ENCODE results near the gene ADI1.
"Not testable (repeated sequence)": the region's sequence is repeated elsewhere in the genome, so short reads cannot be mapped to it uniquely, and the experiment has no call there.

Gene ADI1

GRCh38 chr2:3529316-3530025 is 10.1 kb upstream of the ADI1 start:
- Histone ChIP-seq H3K9ac (ENCODE audit: low read length in 2 of 2) (no peak overlapping the region), H3K4me3 (ENCODE audit: low read length in 2 of 2) (no peak overlapping the region), H3K36me3 (ENCODE audit: control insufficient read depth in 2 of 2, insufficient read depth in 2 of 2, low read length in 2 of 2) (peaks cover 0 to 4% of the 10 kb centered on the region in 2 donors), H3K4me1 (ENCODE audit: control insufficient read depth, insufficient read depth, low read length) (peaks cover 23% of the 10 kb centered on the region), H3K27me3 (ENCODE audit: control insufficient read depth in 1 of 2, insufficient read depth in 2 of 2, low read length in 2 of 2) (no peaks in the 10 kb centered on the region), H3K9me3 (ENCODE audit: control insufficient read depth in 2 of 2, low read length in 2 of 2) (no peaks in the 10 kb centered on the region), H3K27ac (ENCODE audit: low read length) (no peak overlapping the region)

- Histone ChIP-seq H3K4me3 (ENCODE audit: low read length in 2 of 2) (no peak overlapping the region), H3K27ac (ENCODE audit: low read length) (no peak overlapping the region), H3K9me3 (ENCODE audit: control insufficient read depth in 2 of 2, low read length in 2 of 2) (no peaks in the 10 kb centered on the region), H3K4me1 (ENCODE audit: control insufficient read depth, insufficient read depth, low read length) (peaks cover 26% of the 10 kb centered on the region), H3K9ac (ENCODE audit: low read length in 2 of 2) (no peak overlapping the region), H3K36me3 (ENCODE audit: control insufficient read depth in 2 of 2, insufficient read depth in 2 of 2, low read length in 2 of 2) (peaks cover 0 to 3% of the 10 kb centered on the region in 2 donors), H3K27me3 (ENCODE audit: control insufficient read depth in 1 of 2, insufficient read depth in 2 of 2, low read length in 2 of 2) (no peaks in the 10 kb centered on the region)
These were observed 8.8 kb upstream of the ADI1 start for GRCh38 chr2:3527886-3528785.

- H3K4me3 ChIP-seq (ENCODE audit: low read length in 2 of 2) = no peak overlapping the region
- no peak overlapping the region for H3K27ac ChIP-seq (ENCODE audit: low read length)
- H3K27me3 ChIP-seq (ENCODE audit: control insufficient read depth in 1 of 2, insufficient read depth in 2 of 2, low read length in 2 of 2) = no peaks in the 10 kb centered on the region
- no peak overlapping the region for H3K9ac ChIP-seq (ENCODE audit: low read length in 2 of 2)
- H3K36me3 ChIP-seq (ENCODE audit: control insufficient read depth in 2 of 2, insufficient read depth in 2 of 2, low read length in 2 of 2) = peaks cover 0 to 1% of the 10 kb centered on the region in 2 donors
- H3K9me3 ChIP-seq (ENCODE audit: control insufficient read depth in 2 of 2, low read length in 2 of 2) = no peaks in the 10 kb centered on the region
- H3K4me1 ChIP-seq (ENCODE audit: control insufficient read depth, insufficient read depth, low read length) = peaks cover 25% of the 10 kb centered on the region
These were observed 7.5 kb upstream of the ADI1 start for GRCh38 chr2:3526871-3527270.

- Histone ChIP-seq H3K9me3 (ENCODE audit: control insufficient read depth in 2 of 2, low read length in 2 of 2) (no peaks in the 10 kb centered on the region), H3K27ac (ENCODE audit: low read length) (peak overlapping the region; percentile 80), H3K36me3 (ENCODE audit: control insufficient read depth in 2 of 2, insufficient read depth in 2 of 2, low read length in 2 of 2) (no peaks in the 10 kb centered on the region), H3K4me1 (ENCODE audit: control insufficient read depth, insufficient read depth, low read length) (peaks cover 36% of the 10 kb centered on the region), H3K4me3 (ENCODE audit: low read length in 2 of 2) (peak overlapping the region; percentile 12 to 49), H3K27me3 (ENCODE audit: control insufficient read depth in 1 of 2, insufficient read depth in 2 of 2, low read length in 2 of 2) (no peaks in the 10 kb centered on the region), H3K9ac (ENCODE audit: low read length in 2 of 2) (peak overlapping the region in 1 of 2 donors; percentile 16)
These were observed 4.3 kb upstream of the ADI1 start for GRCh38 chr2:3523551-3524041.

GRCh38 chr2:3522961-3523421 is 3.7 kb upstream of the ADI1 start:
- peak overlapping the region; percentile 80 for H3K27ac ChIP-seq (ENCODE audit: low read length)
- peaks cover 36% of the 10 kb centered on the region for H3K4me1 ChIP-seq (ENCODE audit: control insufficient read depth, insufficient read depth, low read length)
- H3K9ac ChIP-seq (ENCODE audit: low read length in 2 of 2) = peak overlapping the region; percentile 16 to 37
- H3K36me3 ChIP-seq (ENCODE audit: control insufficient read depth in 2 of 2, insufficient read depth in 2 of 2, low read length in 2 of 2) = no peaks in the 10 kb centered on the region
- H3K9me3 ChIP-seq (ENCODE audit: control insufficient read depth in 2 of 2, low read length in 2 of 2) = no peaks in the 10 kb centered on the region
- H3K27me3 ChIP-seq (ENCODE audit: control insufficient read depth in 1 of 2, insufficient read depth in 2 of 2, low read length in 2 of 2) = no peaks in the 10 kb centered on the region
- H3K4me3 ChIP-seq (ENCODE audit: low read length in 2 of 2) = peak overlapping the region; percentile 12 to 49

- Histone ChIP-seq H3K27ac (ENCODE audit: low read length) (no peak overlapping the region), H3K4me1 (ENCODE audit: control insufficient read depth, insufficient read depth, low read length) (peaks cover 36% of the 10 kb centered on the region), H3K9me3 (ENCODE audit: control insufficient read depth in 2 of 2, low read length in 2 of 2) (no peaks in the 10 kb centered on the region), H3K36me3 (ENCODE audit: control insufficient read depth in 2 of 2, insufficient read depth in 2 of 2, low read length in 2 of 2) (no peaks in the 10 kb centered on the region), H3K4me3 (ENCODE audit: low read length in 2 of 2) (peak overlapping the region in 1 of 2 donors; percentile 85), H3K27me3 (ENCODE audit: control insufficient read depth in 1 of 2, insufficient read depth in 2 of 2, low read length in 2 of 2) (no peaks in the 10 kb centered on the region), H3K9ac (ENCODE audit: low read length in 2 of 2) (no peak overlapping the region)
These were observed 1.3 kb upstream of the ADI1 start for GRCh38 chr2:3520591-3520990.

GRCh38 chr2:3518496-3519254 is 656 bp downstream of the ADI1 start:
- peak overlapping the region; percentile 96 for H3K27ac ChIP-seq (ENCODE audit: low read length)
- peak overlapping the region; percentile 85 to 87 for H3K4me3 ChIP-seq (ENCODE audit: low read length in 2 of 2)
- peaks cover 25% of the 10 kb centered on the region for H3K4me1 ChIP-seq (ENCODE audit: control insufficient read depth, insufficient read depth, low read length)
- no peaks in the 10 kb centered on the region for H3K9me3 ChIP-seq (ENCODE audit: control insufficient read depth in 2 of 2, low read length in 2 of 2)
- H3K9ac ChIP-seq (ENCODE audit: low read length in 2 of 2) = peak overlapping the region; percentile 76 to 78
- H3K27me3 ChIP-seq (ENCODE audit: control insufficient read depth in 1 of 2, insufficient read depth in 2 of 2, low read length in 2 of 2) = no peaks in the 10 kb centered on the region
- no peaks in the 10 kb centered on the region for H3K36me3 ChIP-seq (ENCODE audit: control insufficient read depth in 2 of 2, insufficient read depth in 2 of 2, low read length in 2 of 2)

- no peaks in the 10 kb centered on the region for H3K27me3 ChIP-seq (ENCODE audit: control insufficient read depth in 1 of 2, insufficient read depth in 2 of 2, low read length in 2 of 2)
- peak overlapping the region; percentile 74 to 75 for H3K9ac ChIP-seq (ENCODE audit: low read length in 2 of 2)
- peaks cover 19% of the 10 kb centered on the region for H3K4me1 ChIP-seq (ENCODE audit: control insufficient read depth, insufficient read depth, low read length)
- peak overlapping the region; percentile 85 to 87 for H3K4me3 ChIP-seq (ENCODE audit: low read length in 2 of 2)
- H3K27ac ChIP-seq (ENCODE audit: low read length) = peak overlapping the region; percentile 96
- peaks cover 0 to 4% of the 10 kb centered on the region in 2 donors for H3K36me3 ChIP-seq (ENCODE audit: control insufficient read depth in 2 of 2, insufficient read depth in 2 of 2, low read length in 2 of 2)
- no peaks in the 10 kb centered on the region for H3K9me3 ChIP-seq (ENCODE audit: control insufficient read depth in 2 of 2, low read length in 2 of 2)
These were observed 1.3 kb downstream of the ADI1 start for GRCh38 chr2:3517948-3518495.

GRCh38 chr2:3516831-3517230 is 2.5 kb downstream of the ADI1 start:
- H3K27me3 ChIP-seq (ENCODE audit: control insufficient read depth in 1 of 2, insufficient read depth in 2 of 2, low read length in 2 of 2) = no peaks in the 10 kb centered on the region
- peaks cover 11 to 16% of the 10 kb centered on the region in 2 donors for H3K36me3 ChIP-seq (ENCODE audit: control insufficient read depth in 2 of 2, insufficient read depth in 2 of 2, low read length in 2 of 2)
- H3K4me3 ChIP-seq (ENCODE audit: low read length in 2 of 2) = no peak overlapping the region
- peaks cover 11% of the 10 kb centered on the region for H3K4me1 ChIP-seq (ENCODE audit: control insufficient read depth, insufficient read depth, low read length)
- H3K27ac ChIP-seq (ENCODE audit: low read length) = no peak overlapping the region
- no peaks in the 10 kb centered on the region for H3K9me3 ChIP-seq (ENCODE audit: control insufficient read depth in 2 of 2, low read length in 2 of 2)
- no peak overlapping the region for H3K9ac ChIP-seq (ENCODE audit: low read length in 2 of 2)

GRCh38 chr2:3515438-3515837 is 3.9 kb downstream of the ADI1 start:
- not testable (repeated sequence) for H3K27ac ChIP-seq (ENCODE audit: low read length); H3K4me1 ChIP-seq (ENCODE audit: control insufficient read depth, insufficient read depth, low read length); H3K4me3 ChIP-seq (ENCODE audit: low read length in 2 of 2); H3K9ac ChIP-seq (ENCODE audit: low read length in 2 of 2); H3K27me3 ChIP-seq (ENCODE audit: control insufficient read depth in 1 of 2, insufficient read depth in 2 of 2, low read length in 2 of 2); H3K9me3 ChIP-seq (ENCODE audit: control insufficient read depth in 2 of 2, low read length in 2 of 2)
- H3K36me3 ChIP-seq (ENCODE audit: control insufficient read depth in 2 of 2, insufficient read depth in 2 of 2, low read length in 2 of 2) = peaks cover 20 to 24% of the 10 kb centered on the region in 2 donors

Data from stomach smooth muscle (tissue), 2 donors.